Measurements from ENCODE around the gene TRIM54.

Gene TRIM54

DNA sequence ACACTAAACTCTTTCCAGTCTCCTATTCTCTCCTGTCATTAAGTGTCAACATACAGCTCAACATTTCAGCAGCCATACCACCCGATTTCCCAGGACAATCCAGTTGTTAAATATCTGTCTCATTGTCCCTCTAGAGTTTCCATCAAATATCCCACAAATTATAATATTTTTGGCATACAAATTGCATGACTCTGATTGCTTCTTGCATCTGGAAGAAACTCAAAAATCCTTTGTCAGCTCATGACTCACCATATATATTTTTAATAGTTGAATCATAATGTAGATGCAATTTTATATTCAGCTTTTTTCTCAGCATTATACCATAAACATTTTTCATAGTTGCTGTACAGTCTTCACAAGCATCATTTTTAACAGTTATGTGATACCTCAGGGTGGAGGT lies 26.6 kb upstream of the TRIM54 start:
- no peak overlapping the region for H3K27ac ChIP-seq (ENCODE audit: low read depth in 2 of 2, low read length in 2 of 2)

DNA sequence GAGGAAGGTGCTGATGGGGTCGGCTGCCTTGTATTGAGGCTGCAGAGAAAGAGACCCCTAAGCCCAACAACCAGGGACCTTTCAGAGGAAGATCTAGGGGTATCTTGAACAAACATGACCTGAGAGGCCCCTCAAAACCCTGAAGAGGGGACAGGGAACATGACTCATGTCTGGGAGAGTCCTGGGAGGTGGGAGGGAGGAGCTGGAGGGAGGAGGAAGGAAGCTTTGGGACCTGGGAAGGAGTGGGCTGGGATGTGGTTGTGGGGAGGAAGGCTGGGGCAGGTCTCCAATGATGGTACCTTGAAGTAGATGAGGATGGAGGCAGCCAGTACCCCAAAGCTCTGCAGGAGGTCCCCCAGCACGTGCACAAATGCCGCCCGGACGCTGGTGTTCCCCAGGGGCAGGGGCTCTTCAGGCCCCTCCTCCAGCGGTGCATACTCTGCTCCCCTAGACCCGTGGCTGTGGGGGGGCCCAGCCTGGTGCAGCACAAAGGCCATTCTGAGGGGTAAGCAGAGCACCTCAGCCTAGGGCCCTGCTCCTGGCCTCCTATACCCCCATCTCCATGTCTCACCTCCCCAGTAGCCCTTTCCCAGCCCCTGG lies 25.3 kb upstream of the TRIM54 start:
- no peak overlapping the region for H3K9ac ChIP-seq (ENCODE audit: low read depth in 1 of 2, low read length in 2 of 2)
- no peak overlapping the region for H3K4me3 ChIP-seq (ENCODE audit: low read length in 2 of 2)
- peaks cover 32 to 44% of the 10 kb centered on the region in 2 donors for H3K27me3 ChIP-seq (ENCODE audit: control insufficient read depth in 2 of 2, insufficient read depth in 2 of 2, low read length in 2 of 2)
- H3K36me3 ChIP-seq (ENCODE audit: control insufficient read depth in 2 of 2, insufficient read depth in 2 of 2, low read length in 2 of 2): no peaks in the 10 kb centered on the region
- H3K27ac ChIP-seq (ENCODE audit: low read depth in 2 of 2, low read length in 2 of 2): no peak overlapping the region
- no peaks in the 10 kb centered on the region for H3K9me3 ChIP-seq (ENCODE audit: control insufficient read depth in 2 of 2, low read length in 2 of 2)
- no peaks in the 10 kb centered on the region for H3K4me1 ChIP-seq (ENCODE audit: control insufficient read depth in 2 of 2, insufficient read depth in 2 of 2, low read length in 2 of 2)

More for the DNA sequence above, 26.6 kb upstream of the TRIM54 start:
- H3K27me3 ChIP-seq (ENCODE audit: control insufficient read depth in 2 of 2, insufficient read depth in 2 of 2, low read length in 2 of 2): peaks cover 27 to 37% of the 10 kb centered on the region in 2 donors
- no peak overlapping the region for H3K9ac ChIP-seq (ENCODE audit: low read depth in 1 of 2, low read length in 2 of 2)
- no peak overlapping the region for H3K4me3 ChIP-seq (ENCODE audit: low read length in 2 of 2)
- no peaks in the 10 kb centered on the region for H3K9me3 ChIP-seq (ENCODE audit: control insufficient read depth in 2 of 2, low read length in 2 of 2)
- no peaks in the 10 kb centered on the region for H3K4me1 ChIP-seq (ENCODE audit: control insufficient read depth in 2 of 2, insufficient read depth in 2 of 2, low read length in 2 of 2)
- no peaks in the 10 kb centered on the region for H3K36me3 ChIP-seq (ENCODE audit: control insufficient read depth in 2 of 2, insufficient read depth in 2 of 2, low read length in 2 of 2)

DNA sequence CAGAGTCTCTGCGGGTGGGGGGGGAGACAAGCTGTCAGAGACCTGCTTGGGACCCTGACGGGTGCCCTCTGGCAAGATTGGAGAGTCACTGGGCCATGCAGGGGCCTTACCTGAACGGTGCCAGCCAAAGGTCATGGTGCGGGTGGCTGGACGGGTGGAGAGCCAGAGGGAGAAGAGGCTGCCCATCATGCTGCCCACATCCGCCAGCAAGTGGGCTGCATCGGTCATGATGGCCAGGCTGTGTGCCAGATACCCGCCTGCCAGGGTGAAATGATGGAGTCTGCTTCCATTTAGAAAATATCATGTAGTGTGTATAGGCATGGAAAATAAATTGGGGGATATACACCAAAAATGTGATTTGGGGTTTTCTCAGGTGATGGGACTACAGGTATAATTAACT lies 24.2 kb upstream of the TRIM54 start:
- Histone ChIP-seq H3K27ac (ENCODE audit: low read depth in 2 of 2, low read length in 2 of 2) (no peak overlapping the region), H3K9ac (ENCODE audit: low read depth in 1 of 2, low read length in 2 of 2) (no peak overlapping the region), H3K9me3 (ENCODE audit: control insufficient read depth in 2 of 2, low read length in 2 of 2) (no peaks in the 10 kb centered on the region), H3K4me3 (ENCODE audit: low read length in 2 of 2) (no peak overlapping the region), H3K4me1 (ENCODE audit: control insufficient read depth in 2 of 2, insufficient read depth in 2 of 2, low read length in 2 of 2) (peaks cover 3 to 5% of the 10 kb centered on the region in 2 donors), H3K27me3 (ENCODE audit: control insufficient read depth in 2 of 2, insufficient read depth in 2 of 2, low read length in 2 of 2) (peaks cover 36 to 51% of the 10 kb centered on the region in 2 donors), H3K36me3 (ENCODE audit: control insufficient read depth in 2 of 2, insufficient read depth in 2 of 2, low read length in 2 of 2) (no peaks in the 10 kb centered on the region)

DNA sequence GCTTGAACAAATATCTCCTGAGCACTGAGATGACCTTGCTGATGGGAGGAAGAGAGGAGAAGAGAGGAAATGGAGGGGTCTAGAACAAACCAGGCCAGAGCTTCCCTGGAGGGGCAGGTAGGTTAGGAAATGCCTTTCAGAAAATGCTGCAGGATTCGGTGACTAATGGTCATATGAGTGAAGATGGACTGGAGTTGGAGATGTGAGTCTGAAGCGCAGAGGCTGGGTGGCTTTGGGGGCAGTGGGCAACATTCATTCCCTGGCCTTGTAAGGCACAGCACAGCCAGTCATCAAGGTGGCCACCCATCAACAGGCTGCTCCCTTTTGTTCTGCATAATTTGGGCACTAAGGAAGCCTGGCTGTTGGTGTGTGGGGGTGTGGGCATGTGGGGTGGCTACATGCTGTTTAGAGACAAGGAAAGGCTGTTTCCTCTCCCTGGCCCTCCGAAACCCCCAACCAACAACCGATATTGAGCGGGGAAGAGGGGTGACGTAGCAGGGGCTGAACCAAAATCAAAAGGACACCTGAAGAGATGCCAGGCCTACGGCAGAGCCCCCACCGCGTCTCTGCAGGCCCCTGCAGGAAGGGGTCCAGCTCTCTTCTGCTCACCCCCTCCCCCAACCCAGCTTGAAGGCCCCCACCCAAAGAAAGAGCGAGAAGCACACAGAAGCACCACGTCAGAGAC lies 20.8 kb upstream of the TRIM54 start:
- Histone ChIP-seq H3K36me3 (ENCODE audit: control insufficient read depth in 2 of 2, insufficient read depth in 2 of 2, low read length in 2 of 2) (no peaks in the 10 kb centered on the region), H3K9me3 (ENCODE audit: control insufficient read depth in 2 of 2, low read length in 2 of 2) (no peaks in the 10 kb centered on the region), H3K27ac (ENCODE audit: low read depth in 2 of 2, low read length in 2 of 2) (no peak overlapping the region), H3K9ac (ENCODE audit: low read depth in 1 of 2, low read length in 2 of 2) (no peak overlapping the region), H3K4me3 (ENCODE audit: low read length in 2 of 2) (no peak overlapping the region), H3K27me3 (ENCODE audit: control insufficient read depth in 2 of 2, insufficient read depth in 2 of 2, low read length in 2 of 2) (peaks cover 58 to 78% of the 10 kb centered on the region in 2 donors), H3K4me1 (ENCODE audit: control insufficient read depth in 2 of 2, insufficient read depth in 2 of 2, low read length in 2 of 2) (peaks cover 15 to 18% of the 10 kb centered on the region in 2 donors)

DNA sequence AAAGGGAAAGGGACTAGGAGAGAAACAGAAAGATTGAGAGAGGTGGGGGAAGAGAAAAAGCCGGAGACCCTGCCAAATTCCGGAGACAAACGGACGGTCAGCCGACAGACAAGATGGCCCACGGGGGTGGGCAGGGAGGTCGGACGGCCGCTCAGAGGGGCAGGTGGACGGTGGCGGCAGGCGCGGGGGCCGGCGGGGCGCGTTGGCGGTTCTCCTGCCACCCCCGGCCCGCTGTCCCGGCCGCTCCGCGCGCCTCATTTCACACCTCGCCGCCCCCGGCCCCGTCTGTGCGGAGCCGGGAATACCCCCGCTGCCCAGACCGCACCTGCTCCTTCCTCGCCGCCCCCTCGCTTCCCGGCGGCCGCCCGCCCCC lies 20.3 kb upstream of the TRIM54 start:
- peaks cover 15 to 18% of the 10 kb centered on the region in 2 donors for H3K4me1 ChIP-seq (ENCODE audit: control insufficient read depth in 2 of 2, insufficient read depth in 2 of 2, low read length in 2 of 2)
- no peak overlapping the region for H3K4me3 ChIP-seq (ENCODE audit: low read length in 2 of 2)
- no peaks in the 10 kb centered on the region for H3K9me3 ChIP-seq (ENCODE audit: control insufficient read depth in 2 of 2, low read length in 2 of 2)
- H3K9ac ChIP-seq (ENCODE audit: low read depth in 1 of 2, low read length in 2 of 2): no peak overlapping the region
- no peaks in the 10 kb centered on the region for H3K36me3 ChIP-seq (ENCODE audit: control insufficient read depth in 2 of 2, insufficient read depth in 2 of 2, low read length in 2 of 2)
- no peak overlapping the region for H3K27ac ChIP-seq (ENCODE audit: low read depth in 2 of 2, low read length in 2 of 2)
- H3K27me3 ChIP-seq (ENCODE audit: control insufficient read depth in 2 of 2, insufficient read depth in 2 of 2, low read length in 2 of 2): peaks cover 55 to 76% of the 10 kb centered on the region in 2 donors

DNA sequence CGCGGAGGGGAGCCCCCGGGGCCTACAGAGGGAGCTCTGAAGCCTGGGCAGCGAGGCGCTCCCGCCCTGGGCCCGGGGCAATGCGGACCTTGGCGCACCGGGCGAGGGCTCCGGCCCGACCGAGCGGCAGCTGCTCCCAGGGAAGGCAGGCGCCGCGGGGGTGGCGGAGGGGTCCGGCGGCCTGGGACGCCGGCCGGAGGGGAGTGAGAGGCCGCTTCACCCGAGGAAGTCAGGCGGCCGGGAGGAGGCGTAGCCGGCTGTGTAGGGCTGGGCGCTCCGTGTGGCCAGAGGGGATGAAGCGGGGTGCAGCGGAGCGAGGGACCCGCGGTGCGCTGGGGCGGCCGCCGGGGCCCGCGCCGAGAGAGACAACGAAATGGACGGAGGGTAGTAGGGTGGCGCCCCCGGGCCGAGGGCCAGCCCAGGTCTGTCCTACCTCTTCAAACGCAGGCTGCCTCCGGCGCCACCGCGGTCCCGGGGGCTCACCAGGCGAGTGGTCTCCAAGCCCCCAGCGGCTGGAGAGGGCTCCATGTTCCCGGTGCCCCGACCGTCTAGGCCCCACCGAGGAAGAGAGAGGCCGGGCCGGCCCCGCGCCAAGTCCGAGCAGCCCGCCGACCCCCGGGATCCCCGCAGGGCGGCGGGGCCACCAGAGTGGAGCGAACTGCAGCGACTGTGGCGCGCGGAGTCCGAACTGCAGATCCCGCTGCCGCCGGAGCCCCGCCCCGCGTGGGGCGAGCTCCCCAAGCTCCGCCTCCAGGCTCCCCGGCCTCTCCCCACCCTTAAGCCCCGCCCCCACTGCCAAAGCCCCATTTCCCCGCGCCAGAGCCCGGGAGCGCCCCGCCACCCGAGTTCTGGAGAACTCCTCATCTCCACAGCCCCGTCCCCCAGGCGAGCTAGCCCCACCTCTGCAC lies 19.6 kb upstream of the TRIM54 start, which contains the start of gene SLC30A3:
Gene SLC30A3, minus strand, starts transcription at position 669 of the 908 bp plus-strand sequence. Its CDS starts 141 bp downstream, at position 528.
- H3K27me3 ChIP-seq (ENCODE audit: control insufficient read depth in 2 of 2, insufficient read depth in 2 of 2, low read length in 2 of 2): peaks cover 60 to 71% of the 10 kb centered on the region in 2 donors
- H3K4me3 ChIP-seq (ENCODE audit: low read length in 2 of 2): peak within 1 kb of the TSS; percentile 48
- H3K4me1 ChIP-seq (ENCODE audit: control insufficient read depth in 2 of 2, insufficient read depth in 2 of 2, low read length in 2 of 2): peaks cover 15 to 18% of the 10 kb centered on the region in 2 donors
- no peaks in the 10 kb centered on the region for H3K9me3 ChIP-seq (ENCODE audit: control insufficient read depth in 2 of 2, low read length in 2 of 2)
- no peaks in the 10 kb centered on the region for H3K36me3 ChIP-seq (ENCODE audit: control insufficient read depth in 2 of 2, insufficient read depth in 2 of 2, low read length in 2 of 2)
- no peak within 1 kb of the TSS for H3K27ac ChIP-seq (ENCODE audit: low read depth in 2 of 2, low read length in 2 of 2)
- H3K9ac ChIP-seq (ENCODE audit: low read depth in 1 of 2, low read length in 2 of 2): no peak within 1 kb of the TSS

DNA sequence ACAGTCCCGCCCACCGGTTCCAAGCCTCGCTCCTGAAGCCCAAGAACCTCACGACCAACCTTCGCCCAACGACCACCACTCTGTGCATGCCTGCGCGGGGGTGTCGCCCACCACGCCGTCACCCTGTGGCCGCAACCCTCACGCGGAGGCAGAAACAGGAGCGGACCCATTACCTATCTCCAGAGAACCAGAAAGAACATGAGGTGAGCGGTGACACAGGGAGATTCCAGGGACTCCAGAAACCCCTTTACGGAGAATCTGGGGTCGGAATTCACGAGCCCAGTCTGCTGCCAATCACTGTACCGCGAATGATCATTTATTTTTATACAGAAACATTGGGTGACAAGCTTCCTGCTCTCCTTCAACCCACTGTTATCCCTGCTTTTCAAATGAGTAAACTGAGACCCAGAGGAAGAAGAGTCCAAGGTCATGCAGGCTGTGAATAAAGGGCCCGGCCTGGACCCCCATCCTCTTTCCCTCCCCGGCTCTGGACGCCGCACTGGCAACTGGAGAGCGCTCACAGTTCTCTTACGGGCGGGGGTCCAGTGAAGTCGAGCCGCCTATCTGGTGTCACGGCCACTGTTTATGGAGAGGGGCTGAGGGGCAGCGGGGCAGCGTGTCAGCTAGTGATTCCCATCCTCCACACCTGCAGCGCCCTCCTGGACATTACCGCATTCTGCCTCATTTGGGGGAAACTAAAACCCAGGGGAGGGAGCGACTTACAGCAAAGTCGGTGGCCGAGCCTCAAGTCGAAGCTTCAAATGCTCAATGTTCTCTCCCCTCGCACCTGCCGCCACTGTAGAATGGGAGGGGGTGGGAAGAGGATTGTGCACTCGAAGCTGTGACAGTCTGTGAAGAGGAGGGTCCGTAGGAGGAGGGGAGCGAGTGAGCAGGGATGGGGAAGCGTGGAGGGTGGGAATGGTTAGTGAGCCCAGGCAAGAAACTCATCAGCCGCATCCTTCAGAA lies 18.7 kb upstream of the TRIM54 start:
- Histone ChIP-seq H3K4me3 (ENCODE audit: low read length in 2 of 2) (peak overlapping the region; percentile 48), H3K36me3 (ENCODE audit: control insufficient read depth in 2 of 2, insufficient read depth in 2 of 2, low read length in 2 of 2) (no peaks in the 10 kb centered on the region), H3K27me3 (ENCODE audit: control insufficient read depth in 2 of 2, insufficient read depth in 2 of 2, low read length in 2 of 2) (peaks cover 60 to 70% of the 10 kb centered on the region in 2 donors)

DNA sequence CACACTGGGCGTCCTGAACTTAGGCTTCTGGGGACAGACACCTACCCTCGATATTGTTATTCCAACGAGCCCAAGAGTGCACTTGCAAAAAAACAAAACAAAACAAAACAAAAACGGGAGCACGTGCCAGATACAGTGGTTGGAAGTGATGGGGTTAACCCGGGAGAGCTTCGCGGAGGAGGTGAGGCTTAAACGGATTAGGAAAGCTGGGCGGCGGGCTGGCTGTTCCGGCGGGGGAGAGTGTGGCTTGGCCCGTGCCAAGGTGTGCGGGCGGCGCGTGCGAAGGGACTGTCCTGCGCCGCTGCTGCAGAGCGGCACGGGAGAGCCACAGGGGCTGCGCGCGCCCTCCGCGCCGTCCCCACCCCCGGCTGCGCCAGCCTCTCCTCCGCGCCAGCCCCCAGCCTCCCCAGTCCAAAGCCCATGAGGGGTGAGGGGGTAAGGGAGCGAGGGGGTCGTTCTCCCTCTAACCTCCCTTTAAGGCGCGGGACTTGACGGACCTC lies 17.9 kb upstream of the TRIM54 start:
- Histone ChIP-seq H3K9ac (ENCODE audit: low read depth in 1 of 2, low read length in 2 of 2) (no peak overlapping the region), H3K4me1 (ENCODE audit: control insufficient read depth in 2 of 2, insufficient read depth in 2 of 2, low read length in 2 of 2) (peaks cover 15 to 18% of the 10 kb centered on the region in 2 donors), H3K36me3 (ENCODE audit: control insufficient read depth in 2 of 2, insufficient read depth in 2 of 2, low read length in 2 of 2) (no peaks in the 10 kb centered on the region), H3K4me3 (ENCODE audit: low read length in 2 of 2) (peak overlapping the region; percentile 48), H3K9me3 (ENCODE audit: control insufficient read depth in 2 of 2, low read length in 2 of 2) (no peaks in the 10 kb centered on the region), H3K27me3 (ENCODE audit: control insufficient read depth in 2 of 2, insufficient read depth in 2 of 2, low read length in 2 of 2) (peaks cover 60 to 66% of the 10 kb centered on the region in 2 donors), H3K27ac (ENCODE audit: low read depth in 2 of 2, low read length in 2 of 2) (no peak overlapping the region)

More for the DNA sequence above, 18.7 kb upstream of the TRIM54 start:
- Histone ChIP-seq H3K9me3 (ENCODE audit: control insufficient read depth in 2 of 2, low read length in 2 of 2) (no peaks in the 10 kb centered on the region), H3K27ac (ENCODE audit: low read depth in 2 of 2, low read length in 2 of 2) (no peak overlapping the region), H3K9ac (ENCODE audit: low read depth in 1 of 2, low read length in 2 of 2) (no peak overlapping the region), H3K4me1 (ENCODE audit: control insufficient read depth in 2 of 2, insufficient read depth in 2 of 2, low read length in 2 of 2) (peaks cover 15 to 18% of the 10 kb centered on the region in 2 donors)

Measured in mucosa of rectum (tissue), 2 donors.